Endothelial cell (in vitro differentiated cells): Measurements from ENCODE around the gene SNRNP27. TPM values are rescaled to one million over a fixed set of nuclear protein-coding genes. Genes with fewer than 3 reads are reported as not detected.
A peak's percentile ranks its signal among the peaks of the same experiment; 100 is the strongest.

ENCODE experiments used
- DNase-seq: peaks from one replicate; pipeline ENCODE4 v3.0.0; 2021; ENCODE audit warnings: low spot score
- H3K27ac Mint-ChIP-seq: one replicate; pipeline ENCODE4 v1.8.0; 2021; ENCODE audit warnings: mixed read lengths, inconsistent platforms; ENCODE audit not compliant: unreplicated experiment
- H3K27me3 Mint-ChIP-seq: one replicate; pipeline ENCODE4 v1.8.0; 2021; ENCODE audit warnings: mild to moderate bottlenecking, moderate library complexity, mixed read lengths, inconsistent platforms; ENCODE audit not compliant: unreplicated experiment
- H3K36me3 Mint-ChIP-seq: one replicate; pipeline ENCODE4 v1.8.0; 2021; ENCODE audit warnings: mild to moderate bottlenecking, low read depth, mixed read lengths, inconsistent platforms; ENCODE audit not compliant: unreplicated experiment
- H3K4me1 Mint-ChIP-seq: one replicate; pipeline ENCODE4 v1.8.0; 2021; ENCODE audit warnings: mild to moderate bottlenecking, mixed read lengths, inconsistent platforms; ENCODE audit not compliant: unreplicated experiment
- H3K4me3 Mint-ChIP-seq: one replicate; pipeline ENCODE4 v1.8.0; 2021; ENCODE audit warnings: mild to moderate bottlenecking, mixed read lengths, inconsistent platforms; ENCODE audit not compliant: unreplicated experiment
- H3K9me3 Mint-ChIP-seq: one replicate; pipeline ENCODE4 v1.8.0; 2021; ENCODE audit warnings: mixed read lengths, inconsistent platforms; ENCODE audit not compliant: unreplicated experiment
- CTCF ChIP-seq: fragments of 200-600 bp; sonication (generic); IDR thresholded peaks from one replicate; pipeline ENCODE4 v1.5.0; 2021; ENCODE audit warnings: antibody characterized with exemption; ENCODE audit not compliant: unreplicated experiment
- total RNA-seq: library from RNA; stranded (reverse); fragmentation: NEBNext Ultra II Directional; extraction: Animal tissue kit (Norgen Biotek cat#: 25700); gene quantifications from one replicate; pipeline ENCODE4 v1.2.1, GENCODE V29; 2021; ENCODE audit not compliant: unreplicated experiment

The SNRNP27 gene
- total RNA-seq, 1 donor from 2014 or later: 37.0 TPM

GRCh38 chr2:69936906-69937305, 43.1 kb downstream of the SNRNP27 start:
- Mint-ChIP-seq H3K4me3 (no peak overlapping the region), H3K9me3 (no peaks in the 10 kb centered on the region), H3K27me3 (no peaks in the 10 kb centered on the region), H3K4me1 (peaks cover 21% of the 10 kb centered on the region), H3K27ac (no peak overlapping the region), H3K36me3 (peaks cover 30% of the 10 kb centered on the region)
- TF ChIP-seq CTCF: no peak
- no peak for DNase-seq

- peak overlapping the region; percentile 48 for H3K4me3 Mint-ChIP-seq
- peaks cover 17% of the 10 kb centered on the region for H3K4me1 Mint-ChIP-seq
- no peaks in the 10 kb centered on the region for H3K27me3 Mint-ChIP-seq
Observed at GRCh38 chr2:69937968-69938367, 44.2 kb downstream of the SNRNP27 start.

GRCh38 chr2:69939722-69940121, 46.0 kb downstream of the SNRNP27 start:
- H3K4me3 Mint-ChIP-seq: no peak overlapping the region
- no peak for DNase-seq
- peaks cover 34% of the 10 kb centered on the region for H3K36me3 Mint-ChIP-seq
- peaks cover 2% of the 10 kb centered on the region for H3K27me3 Mint-ChIP-seq
- no peak for TF ChIP-seq CTCF
- no peak overlapping the region for H3K27ac Mint-ChIP-seq
- peaks cover 6% of the 10 kb centered on the region for H3K4me1 Mint-ChIP-seq
- no peaks in the 10 kb centered on the region for H3K9me3 Mint-ChIP-seq

More at GRCh38 chr2:69937968-69938367, 44.2 kb downstream of the SNRNP27 start:
- Mint-ChIP-seq H3K9me3 (no peaks in the 10 kb centered on the region), H3K36me3 (peaks cover 30% of the 10 kb centered on the region), H3K27ac (no peak overlapping the region)
- DNase-seq: no peak
- no peak for TF ChIP-seq CTCF

GRCh38 chr2:69940691-69941090, 46.9 kb downstream of the SNRNP27 start:
- no peak overlapping the region for H3K4me3 Mint-ChIP-seq
- no peak overlapping the region for H3K27ac Mint-ChIP-seq
- TF ChIP-seq CTCF: no peak
- peaks cover 33% of the 10 kb centered on the region for H3K36me3 Mint-ChIP-seq
- peaks cover 6% of the 10 kb centered on the region for H3K4me1 Mint-ChIP-seq
- no peaks in the 10 kb centered on the region for H3K9me3 Mint-ChIP-seq
- H3K27me3 Mint-ChIP-seq: peaks cover 2% of the 10 kb centered on the region
- no peak for DNase-seq

GRCh38 chr2:69943000-69943842, 49.5 kb downstream of the SNRNP27 start:
- Mint-ChIP-seq H3K4me3 (no peak overlapping the region), H3K4me1 (peaks cover 6% of the 10 kb centered on the region), H3K27me3 (peaks cover 2% of the 10 kb centered on the region), H3K27ac (no peak overlapping the region), H3K9me3 (no peaks in the 10 kb centered on the region), H3K36me3 (peaks cover 14% of the 10 kb centered on the region)
- no peak for DNase-seq
- TF ChIP-seq CTCF: no peak
